HK-2 (cell line): ENCODE data around the gene UIMC1.

Source experiments
- DNase-seq: peaks from one replicate; pipeline ENCODE4 v3.0.0-alpha.2; 2018; ENCODE audit not compliant: unreplicated experiment

Gene UIMC1

DNA sequence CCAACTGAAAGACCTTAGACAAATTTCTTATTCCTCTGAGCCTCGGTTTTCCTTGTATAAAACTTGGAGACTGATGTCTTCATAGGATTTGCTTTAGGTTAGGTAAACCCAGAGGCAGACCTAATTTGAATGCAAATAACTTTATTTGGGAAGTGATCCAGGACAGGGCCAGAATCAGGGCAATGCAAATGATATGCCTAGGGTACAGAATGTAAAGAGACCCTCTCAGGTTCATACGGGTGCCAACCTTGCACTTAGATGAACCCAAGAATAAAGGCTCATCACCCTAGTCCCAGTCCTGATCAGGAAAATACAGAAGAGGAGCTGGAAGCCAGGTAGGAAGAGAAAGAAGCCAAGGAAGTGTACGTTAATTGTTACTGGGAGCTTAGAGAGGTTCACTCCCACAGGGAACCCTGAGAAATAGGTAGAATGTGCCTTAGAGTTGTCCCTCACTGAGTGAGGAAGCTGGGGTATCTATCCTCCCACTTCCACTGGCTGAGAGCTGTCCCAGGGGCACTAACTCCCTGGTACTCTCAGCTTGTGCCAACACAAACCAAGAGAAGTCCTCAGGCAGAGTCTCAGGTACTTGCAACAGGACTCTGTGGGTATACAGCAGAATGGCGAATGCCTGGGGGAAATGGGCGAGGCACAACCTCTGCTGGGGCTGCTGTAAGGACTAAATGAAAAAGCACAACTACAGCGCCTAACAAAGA, 104.3 kb downstream of the UIMC1 start:
- DNase-seq: no peak

DNA sequence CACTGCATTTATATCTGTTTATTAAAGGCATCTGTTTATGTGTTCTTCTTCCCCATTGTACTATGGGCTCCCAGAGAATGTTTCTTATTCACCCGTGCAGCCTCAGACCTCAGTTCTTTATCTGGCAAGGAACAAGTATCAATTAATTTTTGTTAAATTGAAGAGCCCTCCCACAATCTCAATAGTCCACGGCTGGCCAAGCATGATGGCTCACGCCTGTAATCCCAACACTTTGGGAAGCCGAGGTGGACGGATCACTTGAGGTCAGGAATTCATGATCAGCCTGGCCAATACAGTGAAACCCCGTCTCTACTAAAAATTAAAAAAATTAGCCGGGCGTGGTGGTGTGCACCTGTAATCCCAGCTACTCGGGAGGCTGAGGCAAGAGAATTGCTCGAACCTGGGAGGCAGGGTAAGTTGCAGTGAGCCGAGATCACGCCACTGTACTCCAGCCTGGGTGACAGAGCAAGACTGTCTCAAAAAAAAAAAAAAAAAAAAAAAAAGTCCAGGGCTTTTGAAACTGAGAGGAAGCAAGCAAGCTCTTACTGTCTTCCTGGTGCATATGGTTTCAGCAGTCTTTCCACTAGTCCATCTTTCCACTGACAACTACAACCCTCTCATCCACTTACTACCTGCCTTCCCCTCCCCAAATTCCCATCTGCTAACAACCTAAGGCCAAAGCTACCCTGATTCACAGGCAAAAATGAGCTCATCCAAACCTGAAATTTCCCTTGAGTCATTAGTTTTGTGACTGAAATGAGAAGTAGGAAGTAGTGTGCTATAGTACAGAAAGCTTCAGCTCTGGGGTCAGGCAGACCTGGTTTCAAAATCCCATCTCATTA, 105.1 kb downstream of the UIMC1 start:
- no peak for DNase-seq

DNA sequence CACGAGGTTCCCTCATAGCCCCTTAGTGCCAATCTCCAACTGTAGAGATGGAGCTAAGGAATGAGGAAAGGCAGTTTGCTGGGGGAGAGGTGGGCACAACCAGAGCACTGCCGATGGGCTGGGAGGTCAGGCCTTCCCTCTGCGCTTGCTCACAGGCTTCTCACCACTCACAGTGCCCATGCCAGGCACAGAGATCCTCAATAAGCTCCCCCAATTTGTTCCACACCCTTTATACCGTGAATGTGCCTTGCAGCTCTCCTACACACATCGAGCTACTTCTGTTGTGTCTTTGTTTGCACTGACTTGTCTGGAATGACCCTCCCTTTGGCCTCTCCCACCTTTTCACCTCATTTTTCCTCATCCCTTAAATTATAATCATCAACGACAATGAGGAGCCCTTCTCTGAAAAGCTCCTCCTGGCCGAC, 105.8 kb downstream of the UIMC1 start:
- no peak for DNase-seq

DNA sequence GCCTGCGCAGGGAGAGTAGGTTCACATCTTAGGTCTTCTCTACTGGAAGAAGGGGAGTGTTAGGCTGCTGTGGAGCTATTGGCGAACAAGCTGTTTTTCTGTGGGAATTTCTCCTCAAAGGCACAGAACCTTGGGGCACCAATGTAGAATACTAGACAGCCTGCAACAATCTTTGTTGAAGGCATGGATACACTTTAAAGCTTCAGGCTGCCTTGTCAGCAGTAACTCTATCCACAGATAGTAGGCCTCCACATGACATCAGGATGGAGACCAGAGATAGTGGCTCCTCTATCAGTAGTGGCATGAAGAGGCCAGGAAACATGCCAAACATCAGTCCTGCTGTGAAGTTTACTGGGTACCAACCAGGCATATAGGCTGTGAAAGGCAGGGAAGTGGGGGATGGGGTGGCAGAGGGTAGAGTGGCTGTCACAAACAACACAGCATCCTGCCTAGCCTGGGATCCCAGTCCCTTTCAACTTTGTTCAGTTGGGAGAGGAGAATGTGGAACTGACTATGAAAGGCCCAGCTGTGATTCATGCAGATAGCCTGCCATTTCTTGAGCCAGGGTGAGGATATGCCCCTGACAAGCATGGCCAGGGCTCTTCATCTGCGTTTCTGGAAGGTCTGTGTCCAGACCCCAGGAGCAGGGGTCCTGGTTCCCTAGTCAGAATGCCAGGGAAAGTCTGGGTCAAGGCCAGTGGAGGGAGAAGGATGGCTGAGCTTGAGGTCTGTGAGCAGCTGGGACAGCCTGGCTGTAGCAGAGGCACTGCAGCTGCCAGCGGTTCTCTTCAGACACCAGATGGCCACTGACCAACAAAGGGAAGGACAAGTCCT, 106.4 kb downstream of the UIMC1 start:
- no peak for DNase-seq

DNA sequence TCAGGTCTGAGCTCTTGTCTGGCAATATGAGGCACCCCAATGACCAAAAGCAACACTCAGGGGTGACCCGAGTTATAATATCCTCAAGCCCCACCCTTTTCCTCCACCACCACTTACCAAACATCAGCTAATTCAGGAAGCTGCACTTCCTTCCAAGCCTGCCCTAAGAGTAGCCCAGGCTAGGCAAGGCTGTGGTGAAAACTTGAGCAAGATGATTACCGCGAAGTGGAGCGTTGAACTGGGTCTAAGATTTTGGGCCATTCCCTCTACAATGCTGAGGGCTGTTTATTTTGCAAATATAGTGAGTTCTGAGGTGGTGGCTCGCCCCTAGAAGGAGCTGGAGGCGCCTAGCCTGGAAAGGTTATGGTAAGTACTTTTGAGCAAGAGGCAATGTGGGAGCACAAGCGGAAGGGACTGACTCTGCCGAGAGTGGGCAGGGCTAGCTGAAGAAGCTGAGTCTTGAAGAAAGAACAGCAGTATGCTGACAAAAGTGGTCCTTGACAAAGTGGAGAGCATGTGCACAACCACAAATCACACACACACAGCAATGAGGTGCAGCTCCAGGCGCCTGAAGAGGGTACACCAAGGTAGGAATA, 107.2 kb downstream of the UIMC1 start, which contains the start of gene HK3:
HK3 (minus strand) TSS at position 51 of the 596 bp plus-strand sequence. CDS start 3,187 bp downstream, outside the sequence.
- no peak for DNase-seq

DNA sequence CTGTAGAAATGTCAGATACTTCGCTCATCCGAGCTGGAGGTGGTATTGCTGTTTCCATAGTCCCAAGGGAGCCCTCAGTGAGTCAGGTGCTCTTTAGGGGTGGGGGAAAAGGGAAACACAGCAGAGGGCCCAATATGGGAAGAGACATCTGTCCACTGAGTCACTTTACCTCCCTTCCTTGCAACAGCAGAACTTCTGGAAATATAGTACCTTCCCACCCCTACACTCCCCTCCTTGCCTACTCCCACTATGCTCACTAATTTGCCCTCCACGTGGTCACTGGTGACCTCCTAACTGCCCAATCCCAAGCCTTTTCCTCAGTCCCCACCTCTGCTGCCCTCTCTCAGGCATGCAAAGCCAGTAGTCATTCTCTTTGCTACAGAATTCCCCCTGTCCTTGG, 109.3 kb downstream of the UIMC1 start:
- DNase-seq: no peak

GRCh38 chr5:176895831-176896230, 110.7 kb downstream of the UIMC1 start:
- no peak for DNase-seq

GRCh38 chr5:176894298-176894697, 112.3 kb downstream of the UIMC1 start:
- DNase-seq: no peak

GRCh38 chr5:176892663-176893062, 113.9 kb downstream of the UIMC1 start:
- DNase-seq: no peak

DNA sequence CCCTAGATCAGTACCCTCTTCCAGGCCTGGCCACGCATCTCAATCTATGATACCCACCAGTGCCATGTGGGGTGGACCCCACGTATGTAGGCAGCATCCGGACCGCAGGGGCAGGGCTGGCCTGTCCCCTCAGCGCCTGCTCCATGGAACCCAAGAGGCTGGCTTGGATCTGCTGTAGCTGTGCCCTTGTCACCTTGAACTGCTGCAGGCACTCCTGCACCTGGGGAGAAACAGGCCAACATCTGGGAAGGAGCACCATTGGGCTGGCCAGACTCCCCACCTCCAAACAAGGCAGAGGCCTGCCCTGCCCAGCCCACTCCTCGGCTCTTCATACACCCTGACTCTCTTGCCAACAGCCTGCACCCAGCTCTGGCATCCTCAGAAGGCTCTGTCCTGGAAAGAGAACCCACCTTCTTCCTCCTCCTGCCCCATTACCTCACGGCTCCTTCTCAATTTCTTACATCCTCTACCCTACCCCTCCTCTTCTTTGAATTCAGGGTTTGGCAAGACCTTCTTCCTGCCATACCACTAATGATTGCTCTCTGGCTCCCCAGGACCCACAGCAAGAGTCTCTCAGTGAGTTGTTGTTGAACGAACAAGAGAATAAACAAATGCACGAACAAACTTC, 115.1 kb downstream of the UIMC1 start:
- no peak for DNase-seq

GRCh38 chr5:176890455-176891330, 115.9 kb downstream of the UIMC1 start:
- no peak for DNase-seq

DNA sequence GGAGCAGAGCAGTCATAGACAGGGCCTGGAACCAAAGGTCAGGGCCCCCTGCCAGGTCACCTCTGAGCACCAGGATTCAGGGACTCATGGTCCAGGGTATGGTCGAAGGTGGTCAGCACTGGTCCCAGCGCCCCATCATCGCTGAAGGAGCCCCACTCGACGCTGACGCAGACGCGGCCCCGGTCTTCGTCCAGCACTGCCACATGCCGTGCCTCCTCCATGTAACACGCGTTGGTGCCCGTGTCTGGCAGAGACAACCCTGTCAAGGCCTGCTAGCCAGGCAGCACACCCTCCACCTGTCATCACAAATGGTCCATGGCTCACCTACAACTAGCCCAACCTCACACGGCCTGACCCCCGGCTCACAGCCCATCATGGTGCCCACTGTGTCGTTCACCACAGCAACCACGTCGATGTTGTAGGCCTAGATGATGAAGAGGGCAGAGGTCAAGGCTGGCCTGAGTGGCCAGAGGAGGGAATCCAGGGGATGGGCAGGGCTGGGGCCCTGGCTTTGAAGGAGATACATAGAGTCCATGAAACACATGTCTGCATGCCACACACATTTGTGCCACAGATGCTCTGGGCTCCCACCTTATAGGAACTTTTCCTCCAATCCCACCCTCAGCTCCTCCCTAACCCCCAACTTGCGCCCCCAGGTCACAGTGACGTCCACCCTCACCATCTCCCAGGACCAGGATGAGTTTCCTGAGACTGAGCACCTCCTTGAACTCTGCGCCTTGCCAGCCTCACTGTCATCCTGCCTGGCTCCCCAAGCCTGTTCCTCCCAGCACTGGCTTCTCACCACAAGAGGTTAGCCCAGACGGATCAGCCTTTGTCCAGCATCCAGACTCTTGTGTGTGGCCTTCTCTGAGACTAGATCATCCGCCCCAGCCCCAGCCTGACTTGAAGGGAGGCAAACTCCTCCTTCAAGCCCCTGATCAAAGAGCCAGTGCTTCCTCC, 117.0 kb downstream of the UIMC1 start:
- no peak for DNase-seq

- no peak for DNase-seq
Measured at GRCh38 chr5:176888865-176889165, 117.8 kb downstream of the UIMC1 start.

- DNase-seq: no peak
Measured at GRCh38 chr5:176888016-176888864, 118.3 kb downstream of the UIMC1 start.

DNA sequence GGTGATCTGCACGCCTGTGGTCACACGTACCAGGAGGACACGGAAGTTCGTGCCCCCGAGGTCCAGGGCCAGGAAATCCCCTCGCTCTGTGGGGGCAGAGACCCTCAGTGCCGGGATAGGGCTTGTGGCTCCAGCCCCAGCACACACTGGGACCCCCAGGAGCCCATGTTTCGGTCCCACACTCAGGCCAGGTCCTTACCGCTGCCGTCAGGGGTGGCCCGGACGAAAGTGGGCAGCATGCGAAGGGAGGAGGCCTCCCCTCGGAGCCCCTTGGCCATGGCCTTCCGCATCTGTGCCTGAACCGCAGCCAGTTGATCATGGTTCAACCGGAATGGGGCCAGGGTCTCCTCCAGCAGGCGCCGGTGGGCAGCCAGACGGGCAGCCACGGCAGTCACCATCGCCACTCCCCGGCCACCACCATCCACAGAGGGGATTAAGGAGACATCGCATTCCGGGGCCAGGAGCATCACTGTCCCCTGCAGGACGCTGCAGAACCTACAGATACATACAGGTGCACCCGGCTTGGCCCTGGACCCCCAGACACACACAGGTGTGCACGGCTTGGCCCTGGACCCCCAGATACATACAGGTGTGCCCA, 119.2 kb downstream of the UIMC1 start:
- no peak for DNase-seq

DNA sequence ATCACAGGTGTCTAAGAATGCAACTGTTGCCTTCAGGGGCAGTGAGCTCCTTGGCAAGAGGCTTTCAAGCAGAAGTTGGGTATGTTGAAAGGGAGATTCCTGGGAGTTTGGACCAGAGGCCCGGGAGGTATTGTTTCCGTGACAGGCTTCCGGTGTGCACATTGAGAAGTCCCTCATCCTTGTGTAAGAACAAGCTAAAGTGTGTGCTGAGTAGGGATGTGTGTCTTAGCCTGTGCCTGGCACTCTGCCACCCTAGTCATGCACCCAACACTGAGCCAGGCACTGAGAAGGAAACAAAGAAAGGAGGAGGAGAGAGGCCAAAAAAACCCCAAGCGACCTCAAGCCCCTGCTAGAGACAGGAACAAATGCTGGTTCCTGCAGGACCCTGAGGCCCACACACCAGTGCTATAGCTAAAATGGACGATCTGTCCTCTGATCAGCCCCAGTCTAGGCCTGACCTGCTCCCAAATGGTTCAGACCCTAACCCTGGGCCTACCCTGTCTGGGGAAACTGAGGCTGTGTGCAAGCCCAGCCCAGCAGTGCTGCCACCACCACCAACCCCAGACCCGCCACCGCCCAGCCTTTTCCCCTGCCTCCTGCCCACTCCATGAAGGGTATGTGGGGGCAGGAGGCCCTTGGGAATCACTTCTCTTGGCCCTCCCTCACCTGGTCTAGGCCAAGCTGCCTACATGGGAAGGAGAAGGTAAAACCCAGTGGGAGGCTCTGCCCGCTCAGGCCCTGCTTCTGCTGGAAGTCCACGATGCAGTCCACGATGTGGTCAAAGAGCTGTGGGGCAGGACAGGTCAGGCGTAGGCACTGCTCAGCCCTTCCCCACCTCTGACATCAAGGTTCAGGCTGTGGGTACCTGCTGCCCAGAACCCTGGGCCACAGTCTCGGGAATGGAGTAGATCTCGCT, 120.0 kb downstream of the UIMC1 start:
- no peak for DNase-seq

DNA sequence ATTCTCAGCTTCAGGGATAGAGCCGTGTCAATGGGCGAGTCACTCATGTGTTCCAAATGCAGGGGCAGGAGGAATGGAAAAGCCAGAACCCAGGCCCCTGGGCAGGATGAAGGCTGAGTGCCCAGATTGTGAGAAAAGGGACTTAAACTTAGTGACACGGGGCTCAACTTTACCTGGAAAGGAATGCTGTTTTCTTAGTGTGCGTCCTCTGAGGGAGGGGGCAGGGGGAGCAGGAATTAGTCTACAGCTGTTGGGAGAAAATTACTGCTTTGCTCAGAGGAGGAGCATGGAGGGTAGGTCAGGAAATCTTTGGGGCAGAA, 122.0 kb downstream of the UIMC1 start:
- DNase-seq: no peak
